Activated CD4-positive, alpha-beta T cell treated with anti-CD3 and anti-CD28 coated beads, Interleukin-2, amount 10 ng/mL, durations not matched to agents 24 days and 14 days (primary cell): ENCODE results near the gene ICE1. TPM values are rescaled to one million over a fixed set of nuclear protein-coding genes. Genes with fewer than 3 reads are reported as not detected.
A peak's percentile ranks its signal among the peaks of the same experiment; 100 is the strongest.

Experiments
- DNase-seq: peaks from one replicate; pipeline ENCODE4 v3.0.0; 2022
- H3K27ac Mint-ChIP-seq: one replicate; pipeline ENCODE4 v1.8.0; 2022; ENCODE audit warnings: mild to moderate bottlenecking, mixed read lengths
- H3K27me3 Mint-ChIP-seq: one replicate; pipeline ENCODE4 v1.8.0; 2022; ENCODE audit warnings: mixed read lengths
- H3K36me3 Mint-ChIP-seq: one replicate; pipeline ENCODE4 v1.8.0; 2022; ENCODE audit warnings: low read depth, mild to moderate bottlenecking, mixed read lengths
- H3K4me1 Mint-ChIP-seq: one replicate; pipeline ENCODE4 v1.8.0; 2021; ENCODE audit warnings: mixed read lengths
- H3K4me3 Mint-ChIP-seq: one replicate; pipeline ENCODE4 v1.8.0; 2022; ENCODE audit warnings: mild to moderate bottlenecking, moderate library complexity, mixed read lengths
- H3K9me3 Mint-ChIP-seq: one replicate; pipeline ENCODE4 v1.8.0; 2021; ENCODE audit warnings: mixed read lengths
- intact Hi-C: fragments of 100-400 bp; cut with micrococcal nuclease; formaldehyde crosslinking; loops from one replicate; pipeline ENCODE4 v1.15.1; 2023
- total RNA-seq: library from RNA; stranded (reverse); gene quantifications from 2 replicates; pipeline ENCODE4 v1.2.3, GENCODE V29; 2022

ICE1 gene
- 35.6 and 36.9 TPM in 2 replicates for total RNA-seq

GRCh38 chr5:5421961-5422818 is at the start of gene ICE1:
Gene ICE1, plus strand, starts transcription at chr5:5422677. Its CDS starts 239 bp downstream, at chr5:5422916.
- Mint-ChIP-seq H3K36me3 (no peaks in the 10 kb centered on the region), H3K4me3 (peak within 1 kb of the TSS; percentile 97), H3K27me3 (no peaks in the 10 kb centered on the region), H3K4me1 (peaks cover 22% of the 10 kb centered on the region), H3K9me3 (no peaks in the 10 kb centered on the region), H3K27ac (peak within 1 kb of the TSS; percentile 98)
- intact Hi-C loops: loop anchor here (1.0 to 10.0 kb wide), 5 partner anchors 72 to 1403 kb away; partner anchors contain the start of genes MED10, NSUN2 and SRD5A1
- peak; percentile 98 for DNase-seq

DNA sequence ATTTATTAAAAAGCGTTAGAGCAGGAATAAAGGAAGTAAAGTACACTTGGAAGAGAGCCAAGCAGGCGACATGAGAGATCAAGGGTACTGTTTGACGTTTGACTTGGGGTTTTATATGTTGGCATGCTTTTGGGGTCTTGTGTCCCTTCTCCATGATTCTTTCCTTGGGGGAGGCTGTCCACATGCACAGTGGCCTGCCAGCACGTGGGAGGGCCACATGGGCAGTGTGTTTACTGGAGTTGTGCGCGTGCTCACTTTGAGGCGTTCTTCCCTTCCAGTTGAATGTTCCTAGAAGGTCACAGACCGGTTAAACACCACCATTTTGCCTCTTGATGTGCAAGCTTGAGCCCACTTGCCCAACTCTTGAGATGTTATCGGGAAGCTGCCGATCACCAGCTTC is 49.5 kb upstream of the ICE1 start:
- no peak overlapping the region for H3K27ac Mint-ChIP-seq
- H3K36me3 Mint-ChIP-seq: no peaks in the 10 kb centered on the region
- no peak for DNase-seq

GRCh38 chr5:5373351-5373989 is 49.0 kb upstream of the ICE1 start:
- Mint-ChIP-seq H3K4me1 (no peaks in the 10 kb centered on the region), H3K9me3 (no peaks in the 10 kb centered on the region), H3K27me3 (no peaks in the 10 kb centered on the region), H3K4me3 (no peak overlapping the region), H3K36me3 (no peaks in the 10 kb centered on the region), H3K27ac (no peak overlapping the region)
- intact Hi-C loops: no loop called here
- DNase-seq: no peak

More for the DNA sequence above, 49.5 kb upstream of the ICE1 start:
- H3K27me3 Mint-ChIP-seq: no peaks in the 10 kb centered on the region
- H3K9me3 Mint-ChIP-seq: no peaks in the 10 kb centered on the region
- H3K4me1 Mint-ChIP-seq: no peaks in the 10 kb centered on the region
- H3K4me3 Mint-ChIP-seq: no peak overlapping the region
- intact Hi-C loops: no loop called here

DNA sequence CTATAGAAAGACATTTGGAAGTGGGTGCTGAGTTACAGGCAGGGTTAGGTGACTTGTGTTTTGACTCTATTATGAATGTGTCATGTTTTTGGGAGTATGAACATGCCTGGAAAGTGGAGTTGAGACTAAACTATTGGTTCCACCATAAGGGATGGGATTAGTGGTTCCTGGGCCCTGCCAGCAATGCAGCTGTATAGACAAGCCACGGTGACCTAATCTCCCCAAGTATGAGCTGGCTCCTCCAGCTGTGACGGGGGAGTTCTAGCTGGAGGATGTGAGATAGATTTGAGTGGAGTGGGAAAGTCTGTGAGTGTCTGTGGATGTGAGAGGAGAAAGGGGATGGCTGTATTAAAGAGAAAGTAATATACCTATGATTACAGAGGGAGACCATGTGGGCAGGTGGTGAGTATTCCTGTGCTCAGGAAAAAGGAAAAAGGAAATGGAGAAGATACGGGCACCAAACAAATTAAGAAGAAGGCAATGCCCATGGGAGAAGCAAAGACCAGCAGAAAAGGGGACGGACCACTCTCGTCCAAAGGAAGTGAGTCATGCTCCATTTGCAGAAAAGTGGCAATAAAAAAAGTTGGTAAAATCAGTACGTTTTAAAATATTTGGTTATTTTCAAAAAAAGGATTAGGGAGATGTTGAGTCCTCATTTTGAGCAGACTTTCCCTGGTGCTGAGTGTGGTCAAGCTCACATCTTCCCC is 48.3 kb upstream of the ICE1 start:
- DNase-seq: no peak
- Mint-ChIP-seq H3K36me3 (no peaks in the 10 kb centered on the region), H3K9me3 (no peaks in the 10 kb centered on the region), H3K27me3 (no peaks in the 10 kb centered on the region), H3K27ac (no peak overlapping the region), H3K4me1 (no peaks in the 10 kb centered on the region), H3K4me3 (no peak overlapping the region)
- intact Hi-C loops: no loop called here

- Mint-ChIP-seq H3K4me1 (no peaks in the 10 kb centered on the region), H3K27me3 (no peaks in the 10 kb centered on the region), H3K27ac (no peak overlapping the region), H3K9me3 (no peaks in the 10 kb centered on the region), H3K4me3 (no peak overlapping the region), H3K36me3 (no peaks in the 10 kb centered on the region)
- intact Hi-C loops: no loop called here
- no peak for DNase-seq
Observed at GRCh38 chr5:5377780-5378179, 44.7 kb upstream of the ICE1 start.

DNA sequence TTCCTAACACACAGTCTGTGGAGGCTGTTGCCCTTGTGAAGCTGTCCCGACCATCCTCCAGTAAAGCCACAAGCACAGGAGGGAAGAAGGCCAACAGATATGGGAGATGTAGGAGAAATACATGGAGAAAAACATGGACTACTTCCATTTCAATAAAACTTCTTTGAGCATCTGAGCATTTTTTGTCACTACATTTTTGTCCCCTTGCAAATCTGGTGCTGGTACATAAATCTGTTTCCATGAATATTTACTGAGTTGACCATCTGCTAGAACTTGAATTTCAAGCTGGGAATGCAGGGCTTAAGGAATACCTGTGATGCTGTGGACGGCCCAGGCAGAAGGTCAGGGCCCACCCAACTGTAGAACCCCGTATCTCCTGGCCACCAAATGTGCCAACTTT is 43.9 kb upstream of the ICE1 start:
- no peak overlapping the region for H3K27ac Mint-ChIP-seq
- H3K4me3 Mint-ChIP-seq: no peak overlapping the region
- H3K27me3 Mint-ChIP-seq: no peaks in the 10 kb centered on the region
- H3K36me3 Mint-ChIP-seq: no peaks in the 10 kb centered on the region
- no peak for DNase-seq
- no peaks in the 10 kb centered on the region for H3K9me3 Mint-ChIP-seq
- intact Hi-C loops: no loop called here
- H3K4me1 Mint-ChIP-seq: no peaks in the 10 kb centered on the region

DNA sequence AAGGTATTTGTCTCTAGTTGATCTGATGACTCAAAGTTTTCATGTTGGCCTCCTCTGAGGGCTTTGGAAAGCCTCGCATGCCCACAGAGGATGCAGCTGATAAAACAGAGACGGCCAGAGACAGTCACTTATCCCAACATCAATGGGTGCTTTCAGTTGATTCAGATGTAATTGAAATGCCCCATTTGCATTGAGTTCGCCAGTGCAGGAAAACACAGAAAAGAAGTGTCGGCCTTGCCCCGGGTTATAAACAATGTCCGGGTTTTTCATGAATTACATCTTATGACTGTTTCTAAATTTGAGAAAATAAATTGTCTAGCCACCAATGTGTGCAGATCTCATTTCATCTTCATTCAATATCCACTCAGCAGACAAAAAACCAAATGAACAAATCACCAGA is 42.2 kb upstream of the ICE1 start:
- no peaks in the 10 kb centered on the region for H3K36me3 Mint-ChIP-seq
- no peaks in the 10 kb centered on the region for H3K9me3 Mint-ChIP-seq
- H3K4me3 Mint-ChIP-seq: no peak overlapping the region
- no peak overlapping the region for H3K27ac Mint-ChIP-seq
- no peaks in the 10 kb centered on the region for H3K27me3 Mint-ChIP-seq
- intact Hi-C loops: no loop called here
- DNase-seq: no peak
- H3K4me1 Mint-ChIP-seq: no peaks in the 10 kb centered on the region

GRCh38 chr5:5381310-5381913 is 41.1 kb upstream of the ICE1 start:
- Mint-ChIP-seq H3K9me3 (no peaks in the 10 kb centered on the region), H3K27me3 (no peaks in the 10 kb centered on the region), H3K36me3 (no peaks in the 10 kb centered on the region), H3K27ac (no peak overlapping the region), H3K4me3 (no peak overlapping the region), H3K4me1 (no peaks in the 10 kb centered on the region)
- DNase-seq: no peak
- intact Hi-C loops: no loop called here

DNA sequence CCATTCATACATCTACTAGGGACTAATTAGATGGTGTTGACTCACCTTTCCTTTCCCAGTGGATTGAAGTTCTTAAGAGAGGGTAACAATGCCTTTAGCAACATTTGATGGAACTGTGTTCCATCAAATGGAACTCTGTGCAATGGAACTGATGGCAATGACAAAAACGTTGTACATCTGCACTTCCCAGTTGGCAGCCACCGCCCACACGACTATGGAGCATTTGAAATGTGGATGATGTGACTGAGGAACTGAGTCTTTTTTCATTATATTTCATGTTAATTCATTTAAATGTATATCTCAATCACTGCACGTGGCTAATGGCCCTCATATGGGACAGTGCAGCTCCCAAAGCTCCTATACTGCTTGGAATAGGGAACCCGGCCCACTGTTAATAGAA is 39.0 kb upstream of the ICE1 start:
- H3K27ac Mint-ChIP-seq: no peak overlapping the region
- no peak for DNase-seq
- H3K9me3 Mint-ChIP-seq: no peaks in the 10 kb centered on the region
- no peaks in the 10 kb centered on the region for H3K36me3 Mint-ChIP-seq
- no peaks in the 10 kb centered on the region for H3K4me1 Mint-ChIP-seq
- intact Hi-C loops: no loop called here
- H3K4me3 Mint-ChIP-seq: no peak overlapping the region
- no peaks in the 10 kb centered on the region for H3K27me3 Mint-ChIP-seq

GRCh38 chr5:5384660-5385330 is 37.7 kb upstream of the ICE1 start:
- Mint-ChIP-seq H3K27me3 (no peaks in the 10 kb centered on the region), H3K4me1 (no peaks in the 10 kb centered on the region), H3K9me3 (no peaks in the 10 kb centered on the region), H3K4me3 (no peak overlapping the region), H3K36me3 (no peaks in the 10 kb centered on the region), H3K27ac (no peak overlapping the region)
- intact Hi-C loops: no loop called here
- no peak for DNase-seq

DNA sequence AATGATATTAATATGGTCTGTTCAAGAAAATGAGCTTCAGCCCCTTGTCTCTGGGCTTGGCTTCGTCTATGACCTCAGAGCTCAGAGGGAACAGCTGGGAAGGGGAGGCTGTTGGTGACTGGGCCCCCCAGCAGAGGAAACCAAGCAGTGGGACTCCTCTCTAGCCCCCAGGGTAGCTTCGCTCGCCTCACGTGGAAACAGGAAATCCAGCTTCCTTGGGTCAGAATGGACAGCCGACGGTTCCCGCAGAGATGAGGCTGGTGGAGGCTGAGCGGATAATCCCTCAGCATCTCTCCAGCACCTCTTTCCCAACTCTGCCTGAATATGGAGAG is 37.2 kb upstream of the ICE1 start:
- Mint-ChIP-seq H3K9me3 (no peaks in the 10 kb centered on the region), H3K27ac (no peak overlapping the region), H3K27me3 (no peaks in the 10 kb centered on the region), H3K4me1 (no peaks in the 10 kb centered on the region), H3K4me3 (no peak overlapping the region), H3K36me3 (no peaks in the 10 kb centered on the region)
- DNase-seq: no peak
- intact Hi-C loops: no loop called here

DNA sequence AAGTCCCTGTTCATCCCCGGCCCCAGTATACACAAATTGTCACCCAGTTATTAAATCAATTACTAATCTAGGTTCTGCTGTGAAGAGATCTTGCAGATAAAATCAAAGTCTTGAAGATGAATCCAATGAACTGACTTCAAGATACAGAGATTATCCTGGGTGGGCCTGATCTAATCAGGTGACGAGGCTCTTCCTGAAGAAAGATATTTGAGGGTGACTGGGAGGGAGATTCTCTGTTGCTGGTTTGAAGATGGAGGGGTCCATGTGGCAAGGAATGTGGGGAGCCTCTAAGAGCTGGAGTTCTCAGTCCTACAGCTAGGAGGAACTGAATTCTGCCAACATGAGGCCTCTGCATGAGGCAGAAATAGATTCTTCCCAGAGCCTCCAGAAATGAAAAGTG is 36.1 kb upstream of the ICE1 start:
- Mint-ChIP-seq H3K4me3 (no peak overlapping the region), H3K9me3 (no peaks in the 10 kb centered on the region)

DNA sequence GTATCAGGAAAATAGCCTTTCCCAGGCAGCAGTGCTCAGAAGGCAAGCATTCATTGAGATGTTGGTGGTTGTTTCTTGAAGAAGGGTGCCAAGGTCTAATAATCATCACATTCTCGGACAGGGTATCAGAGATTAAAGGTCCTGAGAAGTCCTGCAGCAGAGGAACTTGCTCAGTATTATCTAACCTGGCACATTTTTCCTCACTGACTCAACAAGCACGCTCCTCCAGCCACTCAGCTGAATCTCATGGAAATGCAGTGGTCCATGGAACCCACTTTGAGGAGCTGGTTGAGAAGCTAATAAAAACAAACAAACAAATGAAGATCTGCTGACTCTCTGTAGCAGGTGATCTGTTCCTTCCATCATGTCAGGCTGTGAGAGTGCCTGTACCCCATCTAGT is 35.3 kb upstream of the ICE1 start:
- H3K27ac Mint-ChIP-seq: no peak overlapping the region
- no peak overlapping the region for H3K4me3 Mint-ChIP-seq

More for the DNA sequence above, 36.1 kb upstream of the ICE1 start:
- no peak for DNase-seq
- Mint-ChIP-seq H3K4me1 (no peaks in the 10 kb centered on the region), H3K27me3 (no peaks in the 10 kb centered on the region), H3K27ac (no peak overlapping the region), H3K36me3 (no peaks in the 10 kb centered on the region)
- intact Hi-C loops: no loop called here

More for the DNA sequence above, 35.3 kb upstream of the ICE1 start:
- no peaks in the 10 kb centered on the region for H3K9me3 Mint-ChIP-seq
- H3K27me3 Mint-ChIP-seq: no peaks in the 10 kb centered on the region
- H3K4me1 Mint-ChIP-seq: no peaks in the 10 kb centered on the region
- intact Hi-C loops: no loop called here
- no peaks in the 10 kb centered on the region for H3K36me3 Mint-ChIP-seq
- DNase-seq: no peak
